ENCODE results near the gene TRIML1. TPM values are rescaled to one million over a fixed set of nuclear protein-coding genes. Genes with fewer than 3 reads are reported as not detected.
"Not testable (repeated sequence)": the region's sequence is repeated elsewhere in the genome, so short reads cannot be mapped to it uniquely, and the experiment has no call there.

Gene TRIML1
- polyA plus RNA-seq, 1 experiment = not detected

- no peaks in the 10 kb centered on the region for H3K27me3 ChIP-seq (ENCODE audit: control insufficient read depth, insufficient read depth, low read length)
- no peak overlapping the region for H3K4me3 ChIP-seq (ENCODE audit: low read depth, low read length)
- ChIA-PET CTCF (interaction anchor here (0.6 kb wide), 1 partner anchor 977 kb away, joined by 3 read pairs; no protein-coding TSS in a partner anchor), POLR2A (no interaction called here)
- TF ChIP-seq, protein P1, sequence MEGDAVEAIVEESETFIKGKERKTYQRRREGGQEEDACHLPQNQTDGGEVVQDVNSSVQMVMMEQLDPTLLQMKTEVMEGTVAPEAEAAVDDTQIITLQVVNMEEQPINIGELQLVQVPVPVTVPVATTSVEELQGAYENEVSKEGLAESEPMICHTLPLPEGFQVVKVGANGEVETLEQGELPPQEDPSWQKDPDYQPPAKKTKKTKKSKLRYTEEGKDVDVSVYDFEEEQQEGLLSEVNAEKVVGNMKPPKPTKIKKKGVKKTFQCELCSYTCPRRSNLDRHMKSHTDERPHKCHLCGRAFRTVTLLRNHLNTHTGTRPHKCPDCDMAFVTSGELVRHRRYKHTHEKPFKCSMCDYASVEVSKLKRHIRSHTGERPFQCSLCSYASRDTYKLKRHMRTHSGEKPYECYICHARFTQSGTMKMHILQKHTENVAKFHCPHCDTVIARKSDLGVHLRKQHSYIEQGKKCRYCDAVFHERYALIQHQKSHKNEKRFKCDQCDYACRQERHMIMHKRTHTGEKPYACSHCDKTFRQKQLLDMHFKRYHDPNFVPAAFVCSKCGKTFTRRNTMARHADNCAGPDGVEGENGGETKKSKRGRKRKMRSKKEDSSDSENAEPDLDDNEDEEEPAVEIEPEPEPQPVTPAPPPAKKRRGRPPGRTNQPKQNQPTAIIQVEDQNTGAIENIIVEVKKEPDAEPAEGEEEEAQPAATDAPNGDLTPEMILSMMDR (IDR thresholded peaks at IDR 0.05; ENCODE audit: low read depth, low read length) = no peak
- peaks cover 28% of the 10 kb centered on the region for H3K9me3 ChIP-seq (ENCODE audit: control insufficient read depth, insufficient read depth, low read length)
- DNase-seq (ENCODE audit: low read depth, low spot score) = no peak
- H3K27ac ChIP-seq (ENCODE audit: low read depth, low read length) = no peak overlapping the region
Measured at GRCh38 chr4:188147776-188148175, 8.5 kb downstream of the TRIML1 start.

- ChIA-PET CTCF (no interaction called here), POLR2A (no interaction called here)
- H3K27me3 ChIP-seq (ENCODE audit: control insufficient read depth, insufficient read depth, low read length) = no peaks in the 10 kb centered on the region
- peaks cover 30% of the 10 kb centered on the region for H3K9me3 ChIP-seq (ENCODE audit: control insufficient read depth, insufficient read depth, low read length)
- no peak for DNase-seq (ENCODE audit: low read depth, low spot score)
- no peak overlapping the region for H3K27ac ChIP-seq (ENCODE audit: low read depth, low read length)
- H3K4me3 ChIP-seq (ENCODE audit: low read depth, low read length) = no peak overlapping the region
- TF ChIP-seq, protein P1 (IDR thresholded peaks at IDR 0.05; ENCODE audit: low read depth, low read length) = no peak
Measured at GRCh38 chr4:188154668-188155405, 15.6 kb downstream of the TRIML1 start.

DNA sequence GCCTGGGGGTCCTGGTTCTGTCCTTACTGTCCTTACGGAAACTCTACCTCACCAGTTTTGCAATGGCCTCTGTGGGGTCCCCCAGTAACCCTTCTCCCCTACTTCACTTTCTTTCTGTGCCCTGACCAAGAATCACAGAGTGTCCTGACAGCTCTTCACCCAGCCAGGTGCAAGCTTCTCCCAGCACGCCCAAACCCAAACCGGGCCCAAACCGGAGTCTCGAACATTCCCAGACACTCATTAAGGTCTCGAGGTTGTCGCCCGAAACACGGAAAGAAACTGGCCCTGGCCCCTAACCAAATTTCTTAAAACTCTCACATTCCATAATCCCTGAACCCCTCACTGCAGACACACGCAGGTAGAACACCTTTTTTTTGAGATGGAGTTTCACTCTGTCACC, 19.1 kb downstream of the TRIML1 start:
- TF ChIP-seq, protein P1 (IDR thresholded peaks at IDR 0.05; ENCODE audit: low read depth, low read length) = no peak
- ChIA-PET CTCF (no interaction called here), POLR2A (no interaction called here)
- Histone ChIP-seq H3K4me3 (ENCODE audit: low read depth, low read length) (no peak overlapping the region), H3K27ac (ENCODE audit: low read depth, low read length) (no peak overlapping the region), H3K27me3 (ENCODE audit: control insufficient read depth, insufficient read depth, low read length) (no peaks in the 10 kb centered on the region), H3K9me3 (ENCODE audit: control insufficient read depth, insufficient read depth, low read length) (peaks cover 36% of the 10 kb centered on the region)
- DNase-seq (ENCODE audit: low read depth, low spot score) = no peak

GRCh38 chr4:188159513-188160226, 20.4 kb downstream of the TRIML1 start:
- H3K27me3 ChIP-seq (ENCODE audit: control insufficient read depth, insufficient read depth, low read length); CTCF ChIA-PET; H3K4me3 ChIP-seq (ENCODE audit: low read depth, low read length); POLR2A ChIA-PET; DNase-seq (ENCODE audit: low read depth, low spot score); H3K27ac ChIP-seq (ENCODE audit: low read depth, low read length): not testable (repeated sequence)
- H3K9me3 ChIP-seq (ENCODE audit: control insufficient read depth, insufficient read depth, low read length) = peaks cover 35% of the 10 kb centered on the region

- H3K9me3 ChIP-seq (ENCODE audit: control insufficient read depth, insufficient read depth, low read length) = peaks cover 33% of the 10 kb centered on the region
- H3K27ac ChIP-seq (ENCODE audit: low read depth, low read length) = no peak overlapping the region
- H3K4me3 ChIP-seq (ENCODE audit: low read depth, low read length) = no peak overlapping the region
- no peaks in the 10 kb centered on the region for H3K27me3 ChIP-seq (ENCODE audit: control insufficient read depth, insufficient read depth, low read length)
- POLR2A ChIA-PET = interaction anchor here (0.7 kb wide), 1 partner anchor 22 kb away, joined by 4 read pairs; no protein-coding TSS in a partner anchor
- TF ChIP-seq, protein P1 (IDR thresholded peaks at IDR 0.05; ENCODE audit: low read depth, low read length) = no peak
- CTCF ChIA-PET = no interaction called here
- no peak for DNase-seq (ENCODE audit: low read depth, low spot score)
Measured at GRCh38 chr4:188160406-188160805, 21.2 kb downstream of the TRIML1 start.

Measured in AG04450 (cell line).